ENCODE results near the gene THRSP. TPM values are rescaled to one million over a fixed set of nuclear protein-coding genes. Genes with fewer than 3 reads are reported as not detected.

THRSP gene
- total RNA-seq, 1 experiment from 2014 or later = not detected

DNA sequence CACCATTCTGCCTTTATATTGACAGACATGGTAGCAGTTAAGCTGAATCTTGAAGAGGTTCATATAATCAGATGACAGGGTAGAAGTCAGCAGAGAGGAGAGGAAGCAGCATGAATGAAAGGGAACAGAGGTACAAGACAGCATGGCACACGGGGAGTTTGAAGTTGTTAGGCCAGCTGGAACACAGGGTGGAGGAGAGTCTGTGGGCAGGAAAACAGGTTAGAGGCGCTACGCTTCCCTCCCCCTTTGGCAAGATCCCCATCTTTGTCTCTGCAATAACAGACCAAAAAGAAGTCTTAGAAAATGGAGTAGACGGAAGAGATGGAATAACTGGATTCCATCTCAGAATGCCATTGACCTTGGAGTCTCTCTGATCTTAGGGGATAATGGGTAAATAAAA is 36.0 kb downstream of the THRSP start:
- Mint-ChIP-seq H3K4me1 (ENCODE audit: insufficient read depth, unreplicated experiment) (no peaks in the 10 kb centered on the region), H3K4me3 (ENCODE audit: unreplicated experiment) (no peak overlapping the region), H3K27ac (ENCODE audit: low read depth, unreplicated experiment) (no peak overlapping the region), H3K27me3 (ENCODE audit: insufficient read depth, unreplicated experiment) (no peaks in the 10 kb centered on the region), H3K9me3 (ENCODE audit: unreplicated experiment) (no peaks in the 10 kb centered on the region), H3K36me3 (ENCODE audit: insufficient read depth, unreplicated experiment) (peaks cover 46% of the 10 kb centered on the region)
- DNase-seq (ENCODE audit: unreplicated experiment) = no peak
- POLR2A ChIA-PET = no interaction called here
- CTCF ChIA-PET = no interaction called here
- intact Hi-C loops (cut with micrococcal nuclease) = no loop called here
- BruUV-seq (replicated peaks) = no TSS peak
- no peak for TF ChIP-seq CTCF (IDR thresholded peaks at IDR 0.05; ENCODE audit: unreplicated experiment)

- intact Hi-C loops (cut with micrococcal nuclease) = no loop called here
Observed at GRCh38 chr11:78100261-78100660, 36.6 kb downstream of the THRSP start.

GRCh38 chr11:78100676-78101472 is 37.2 kb downstream of the THRSP start:
- POLR2A ChIA-PET = no interaction called here
- TF ChIP-seq CTCF (IDR thresholded peaks at IDR 0.05; ENCODE audit: unreplicated experiment) = no peak
- Mint-ChIP-seq H3K4me1 (ENCODE audit: insufficient read depth, unreplicated experiment) (no peaks in the 10 kb centered on the region), H3K27me3 (ENCODE audit: insufficient read depth, unreplicated experiment) (no peaks in the 10 kb centered on the region), H3K36me3 (ENCODE audit: insufficient read depth, unreplicated experiment) (peaks cover 44% of the 10 kb centered on the region), H3K4me3 (ENCODE audit: unreplicated experiment) (no peak overlapping the region), H3K27ac (ENCODE audit: low read depth, unreplicated experiment) (no peak overlapping the region), H3K9me3 (ENCODE audit: unreplicated experiment) (no peaks in the 10 kb centered on the region)
- CTCF ChIA-PET = no interaction called here
- BruUV-seq (replicated peaks) = no TSS peak
- intact Hi-C loops (cut with micrococcal nuclease) = no loop called here
- DNase-seq (ENCODE audit: unreplicated experiment) = no peak

More at GRCh38 chr11:78100261-78100660, 36.6 kb downstream of the THRSP start:
- Mint-ChIP-seq H3K27ac (ENCODE audit: low read depth, unreplicated experiment) (no peak overlapping the region), H3K27me3 (ENCODE audit: insufficient read depth, unreplicated experiment) (no peaks in the 10 kb centered on the region), H3K4me1 (ENCODE audit: insufficient read depth, unreplicated experiment) (no peaks in the 10 kb centered on the region), H3K36me3 (ENCODE audit: insufficient read depth, unreplicated experiment) (peaks cover 46% of the 10 kb centered on the region), H3K4me3 (ENCODE audit: unreplicated experiment) (no peak overlapping the region), H3K9me3 (ENCODE audit: unreplicated experiment) (no peaks in the 10 kb centered on the region)
- no peak for TF ChIP-seq CTCF (IDR thresholded peaks at IDR 0.05; ENCODE audit: unreplicated experiment)
- ChIA-PET POLR2A (no interaction called here), CTCF (no interaction called here)
- no TSS peak for BruUV-seq (replicated peaks)
- no peak for DNase-seq (ENCODE audit: unreplicated experiment)

DNA sequence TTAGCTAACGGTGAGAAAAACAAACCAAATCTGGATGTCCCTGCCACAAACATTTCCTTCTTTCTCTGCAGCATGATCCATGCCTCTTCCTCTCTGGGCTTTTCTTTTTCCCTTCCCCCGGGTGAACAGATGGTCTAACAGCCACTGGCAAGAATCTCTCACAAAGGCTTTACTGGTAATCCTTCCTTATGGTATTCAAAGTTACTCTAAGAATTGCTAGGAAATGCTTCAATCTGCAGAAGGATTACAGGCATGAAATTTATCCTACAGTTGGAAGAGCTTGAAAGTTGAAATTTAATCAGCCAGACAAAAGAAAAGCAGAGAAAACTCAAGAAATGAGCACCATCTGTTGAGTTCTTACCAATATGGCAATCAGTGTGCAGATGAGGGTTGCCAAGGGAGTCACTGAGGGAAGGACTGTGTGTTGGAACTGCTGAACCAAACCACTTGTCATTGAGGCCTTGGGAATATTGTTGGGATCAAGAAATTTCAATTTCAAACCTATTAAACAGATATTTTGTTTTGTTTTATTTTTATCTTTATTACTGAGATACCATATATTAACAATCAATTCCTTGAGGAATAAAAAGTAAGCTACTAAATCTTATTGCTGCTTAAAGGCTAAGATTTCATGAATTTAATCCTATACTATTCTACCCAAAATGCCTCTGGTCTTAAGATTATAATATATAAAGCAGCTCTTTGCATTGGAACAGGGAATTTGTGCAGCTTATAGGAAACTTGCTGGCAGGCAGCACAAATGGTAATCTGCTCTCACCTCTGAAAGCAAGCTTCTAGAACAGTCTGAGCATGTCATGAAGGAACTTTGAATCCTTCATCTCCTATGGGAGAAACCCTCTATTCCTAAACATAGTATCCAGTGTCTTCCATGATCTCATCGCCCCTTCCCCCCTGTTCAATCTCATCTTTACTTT is 45.7 kb downstream of the THRSP start:
- no TSS peak for BruUV-seq (replicated peaks)
- TF ChIP-seq CTCF (IDR thresholded peaks at IDR 0.05; ENCODE audit: unreplicated experiment) = no peak
- POLR2A ChIA-PET = interaction anchor here (0.6 to 1.3 kb wide), 4 partner anchors 12 to 1981 kb away, joined by 3 to 5 read pairs (median 4); no protein-coding TSS in a partner anchor
- Mint-ChIP-seq H3K9me3 (ENCODE audit: unreplicated experiment) (no peaks in the 10 kb centered on the region), H3K4me1 (ENCODE audit: insufficient read depth, unreplicated experiment) (no peaks in the 10 kb centered on the region), H3K4me3 (ENCODE audit: unreplicated experiment) (no peak overlapping the region), H3K36me3 (ENCODE audit: insufficient read depth, unreplicated experiment) (peaks cover 51% of the 10 kb centered on the region), H3K27me3 (ENCODE audit: insufficient read depth, unreplicated experiment) (no peaks in the 10 kb centered on the region), H3K27ac (ENCODE audit: low read depth, unreplicated experiment) (no peak overlapping the region)
- CTCF ChIA-PET = interaction anchor here (0.6 to 1.1 kb wide), 3 partner anchors 29 to 52 kb away, joined by 3 to 4 read pairs (median 3); no protein-coding TSS in a partner anchor
- intact Hi-C loops (cut with micrococcal nuclease) = no loop called here
- no peak for DNase-seq (ENCODE audit: unreplicated experiment)

All from MCF 10A (cell line).